Endothelial cell of umbilical vein (primary cell): Measurements from ENCODE around the gene IL17REL. TPM values are rescaled to one million over a fixed set of nuclear protein-coding genes. Genes with fewer than 3 reads are reported as not detected.

Experiments used
- BruUV-seq: library from RNA; stranded (reverse); fragments of 400-500 nt; replicated peaks from 2 replicates; lab custom pipeline; 2021; lab: Mats Ljungman, UMichigan
- CTCF ChIA-PET: fragments of 300-600, 350-600 bp; sonication (Branson Sonifier 250); formaldehyde crosslinking; loops from one replicate; lab custom pipeline; 2021; ENCODE audit warnings: antibody characterized with exemption, inconsistent platforms; lab: Charles Lee
- POLR2A ChIA-PET: fragments of 300-600, 350-600 bp; sonication (Branson Sonifier 250); formaldehyde crosslinking; loops from one replicate; lab custom pipeline; 2021; ENCODE audit warnings: antibody characterized with exemption, inconsistent platforms; lab: Charles Lee
- DNase-seq: peaks from one replicate; pipeline ENCODE4 v3.0.0-alpha.2; 2011; ENCODE audit warnings: low read depth, low spot score
- FAIRE-seq: peaks from 2 replicates; lab custom pipeline; 2011; peaks lifted over from hg19 to GRCh38; lab: Jason Lieb, UNC
- H2AFZ ChIP-seq: 2 replicates; pipeline ENCODE4 v1.6.0; 2012; ENCODE audit warnings: low read depth, low read length, control low read depth, inconsistent platforms
- H3K27ac ChIP-seq: 2 replicates; pipeline ENCODE4 v1.5.1; 2011; ENCODE audit warnings: low read depth, mild to moderate bottlenecking, control low read depth, low read length, moderate library complexity; ENCODE audit not compliant: insufficient read depth
- H3K27me3 ChIP-seq, 2 experiments: 2 replicates each; pipeline versions ENCODE4 v1.6.0 to v1.6.1; 2011; ENCODE audit warnings: low read length in 2 of 2, mixed read lengths in 1 of 2; ENCODE audit not compliant: control insufficient read depth in 2 of 2, insufficient read depth in 2 of 2
- H3K36me3 ChIP-seq, 2 experiments: 2 replicates in 1 of 2; 3 replicates in 1 of 2; pipeline ENCODE4 v1.5.1; 2011; ENCODE audit warnings: low read length in 2 of 2, mild to moderate bottlenecking in 1 of 2, moderate library complexity in 1 of 2; ENCODE audit not compliant: control insufficient read depth in 2 of 2, insufficient read depth in 2 of 2; ENCODE audit errors: extremely low read depth in 1 of 2
- H3K4me1 ChIP-seq: 3 replicates; pipeline ENCODE4 v1.5.1; 2011; ENCODE audit warnings: mild to moderate bottlenecking, low read length; ENCODE audit not compliant: control insufficient read depth, insufficient read depth; ENCODE audit errors: extremely low read depth
- H3K4me2 ChIP-seq: 2 replicates; pipeline ENCODE4 v1.6.1; 2011; ENCODE audit warnings: low read length, control low read depth, mixed read lengths; ENCODE audit not compliant: insufficient read depth
- H3K4me3 ChIP-seq, 3 experiments: fragments of 200-600 bp in 1 of 3; sonication (generic), shearing (Covaris generic) in 1 of 3; replicated peaks in 1 of 3; 2 replicates each; pipeline ENCODE4 v1.5.1; 2011 to 2016; ENCODE audit warnings: control low read depth in 3 of 3, low read length in 3 of 3, mild to moderate bottlenecking in 2 of 3, inconsistent platforms in 1 of 3, low read depth in 1 of 3, moderate library complexity in 1 of 3; ENCODE audit not compliant: insufficient read depth in 1 of 3
- H3K79me2 ChIP-seq: 2 replicates; pipeline ENCODE4 v1.6.0; 2012; ENCODE audit warnings: low read length, inconsistent platforms; ENCODE audit not compliant: control insufficient read depth, insufficient read depth
- H3K9ac ChIP-seq: replicated peaks from 2 replicates; pipeline ENCODE3; 2011; ENCODE audit warnings: low read length, control low read depth; ENCODE audit not compliant: insufficient read depth; ENCODE audit errors: extremely low read depth
- H3K9me1 ChIP-seq: replicated peaks from 3 replicates; pipeline ENCODE4 v1.6.0; 2011; ENCODE audit warnings: mild to moderate bottlenecking, low read length; ENCODE audit not compliant: control insufficient read depth, insufficient read depth; ENCODE audit errors: extremely low read depth
- H3K9me3 ChIP-seq: replicated peaks from 2 replicates; pipeline ENCODE4 v1.5.1; 2012; ENCODE audit warnings: low read length, inconsistent platforms; ENCODE audit not compliant: control insufficient read depth, insufficient read depth
- H4K20me1 ChIP-seq: replicated peaks from 2 replicates; pipeline ENCODE3; 2011; ENCODE audit warnings: mild to moderate bottlenecking, low read length; ENCODE audit not compliant: control insufficient read depth, insufficient read depth; ENCODE audit errors: extremely low read depth
- EZH2 ChIP-seq: IDR thresholded peaks from 2 replicates; pipeline ENCODE4 v1.6.1; 2012; ENCODE audit warnings: borderline replicate concordance, low read depth, mild to moderate bottlenecking, moderate library complexity, low read length, inconsistent platforms; ENCODE audit not compliant: severe bottlenecking
- FOS ChIP-seq: IDR thresholded peaks from 2 replicates; pipeline ENCODE4 v1.6.1; 2011; ENCODE audit warnings: mild to moderate bottlenecking, low read length, moderate library complexity, borderline replicate concordance; ENCODE audit not compliant: insufficient read depth
- GATA2 ChIP-seq: IDR thresholded peaks from 2 replicates; pipeline ENCODE4 v1.7.0; 2011; ENCODE audit warnings: low read depth, mild to moderate bottlenecking, moderate library complexity, mixed read lengths, low read length; ENCODE audit not compliant: insufficient read length, insufficient read depth
- JUN ChIP-seq: IDR thresholded peaks from 2 replicates; pipeline ENCODE4 v1.6.1; 2011; ENCODE audit warnings: borderline replicate concordance, low read depth; ENCODE audit not compliant: insufficient read length, insufficient read depth
- MYC ChIP-seq: IDR thresholded peaks from one replicate; pipeline ENCODE4 v1.6.1; 2011; ENCODE audit warnings: mild to moderate bottlenecking, low read depth, low read length
- POLR2A ChIP-seq: IDR thresholded peaks from 2 replicates; pipeline ENCODE4 v1.6.1; 2012; ENCODE audit warnings: low read depth, mild to moderate bottlenecking, control low read depth, low read length
- POLR2AphosphoS5 ChIP-seq: IDR thresholded peaks from 2 replicates; pipeline ENCODE4 v1.6.1; 2012; ENCODE audit warnings: low read depth, mild to moderate bottlenecking, control low read depth, low read length, moderate library complexity; ENCODE audit not compliant: insufficient read depth
- dilution Hi-C: fragments of 300-500 bp; cut with MboI; formaldehyde crosslinking; loops from one replicate; pipeline ENCODE4 v1.15.0; 2019; ENCODE audit warnings: low sequenced_read_pairs; ENCODE audit not compliant: extremely low pct_ligation_motif_present
- intact Hi-C: fragments of 100-400 bp; cut with micrococcal nuclease; formaldehyde crosslinking; loops from one replicate; pipeline ENCODE4 v1.10.0; 2022
- polyA plus RNA-seq, 4 experiments: library from polyadenylated mRNA; depleted of rRNA in 3 of 4; stranded (reverse) in 3 of 4; unstranded in 1 of 4; fragments of >200 nt; gene quantifications; 2 replicates each; pipeline versions ENCODE4 v1.2.1 to v1.2.3, GENCODE V29; 2011 to 2012; ENCODE audit warnings: missing spikeins in 1 of 4
- total RNA-seq: library from RNA; stranded (reverse); gene quantifications from 2 replicates; pipeline ENCODE4 v1.2.3, GENCODE V29; 2021
- TF ChIP-seq, protein P1 (sequence below): IDR thresholded peaks from 2 replicates; pipeline ENCODE4 v1.6.1; 2011; ENCODE audit not compliant: insufficient read depth, insufficient read length
- TF ChIP-seq, protein P2 (sequence below), 2 donors: IDR thresholded peaks; 1 replicate in 1 of 2; 2 replicates in 1 of 2; pipeline ENCODE4 v1.5.1; 2011; ENCODE audit warnings: low read length in 2 of 2, mild to moderate bottlenecking in 2 of 2, moderate library complexity in 2 of 2, control low read depth in 1 of 2, inconsistent platforms in 1 of 2, low read depth in 1 of 2; ENCODE audit not compliant: insufficient read depth in 1 of 2; ENCODE audit errors: extremely low read depth in 1 of 2

IL17REL gene
- total and polyA plus RNA-seq, 2 donors (not counting 3 experiments of a cell fraction or from before 2014, with no cell fraction given) = 0.06 to 0.15 TPM

DNA sequence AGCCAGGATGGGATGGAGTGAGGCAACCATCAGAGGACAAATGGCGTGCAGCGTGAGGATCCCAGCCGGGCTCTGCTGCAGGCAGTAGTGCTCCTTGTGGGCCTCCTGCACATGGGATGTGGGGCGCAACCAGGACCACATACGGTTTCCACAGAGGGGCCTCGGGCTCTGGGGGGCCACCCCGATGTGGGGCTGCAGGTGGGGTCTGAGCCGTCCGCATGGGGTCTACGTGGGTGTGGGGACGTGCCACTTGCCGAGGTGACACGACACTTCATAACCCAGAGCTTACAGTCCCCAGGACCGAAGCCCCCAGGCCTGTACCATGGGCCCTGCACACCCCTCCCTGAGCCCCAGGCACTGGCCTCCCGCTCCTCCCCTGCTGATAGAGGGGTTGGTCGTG, 34.8 kb upstream of the IL17REL start:
- H3K4me1 ChIP-seq = no peaks in the 10 kb centered on the region
- DNase-seq (no peak), FAIRE-seq (no peak)
- H3K79me2 ChIP-seq = no peaks in the 10 kb centered on the region
- no peak overlapping the region for H3K4me3 ChIP-seq
- no peaks in the 10 kb centered on the region for H3K9me1 ChIP-seq
- no TSS peak for BruUV-seq
- no peak overlapping the region for H2AFZ ChIP-seq
- dilution Hi-C loops (no loop called here), intact Hi-C loops (no loop called here)
- H3K27me3 ChIP-seq = no peaks in the 10 kb centered on the region
- H3K9ac ChIP-seq = no peak overlapping the region
- H4K20me1 ChIP-seq = no peaks in the 10 kb centered on the region
- no peaks in the 10 kb centered on the region for H3K9me3 ChIP-seq
- ChIA-PET POLR2A (no interaction called here), CTCF (no interaction called here)
- TF ChIP-seq JUN (no peak), MYC (no peak), GATA2 (no peak), FOS (no peak), POLR2AphosphoS5 (no peak), POLR2A (no peak), EZH2 (no peak)
- TF ChIP-seq, protein P1, sequence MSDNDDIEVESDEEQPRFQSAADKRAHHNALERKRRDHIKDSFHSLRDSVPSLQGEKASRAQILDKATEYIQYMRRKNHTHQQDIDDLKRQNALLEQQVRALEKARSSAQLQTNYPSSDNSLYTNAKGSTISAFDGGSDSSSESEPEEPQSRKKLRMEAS = no peak
- TF ChIP-seq, protein P2, sequence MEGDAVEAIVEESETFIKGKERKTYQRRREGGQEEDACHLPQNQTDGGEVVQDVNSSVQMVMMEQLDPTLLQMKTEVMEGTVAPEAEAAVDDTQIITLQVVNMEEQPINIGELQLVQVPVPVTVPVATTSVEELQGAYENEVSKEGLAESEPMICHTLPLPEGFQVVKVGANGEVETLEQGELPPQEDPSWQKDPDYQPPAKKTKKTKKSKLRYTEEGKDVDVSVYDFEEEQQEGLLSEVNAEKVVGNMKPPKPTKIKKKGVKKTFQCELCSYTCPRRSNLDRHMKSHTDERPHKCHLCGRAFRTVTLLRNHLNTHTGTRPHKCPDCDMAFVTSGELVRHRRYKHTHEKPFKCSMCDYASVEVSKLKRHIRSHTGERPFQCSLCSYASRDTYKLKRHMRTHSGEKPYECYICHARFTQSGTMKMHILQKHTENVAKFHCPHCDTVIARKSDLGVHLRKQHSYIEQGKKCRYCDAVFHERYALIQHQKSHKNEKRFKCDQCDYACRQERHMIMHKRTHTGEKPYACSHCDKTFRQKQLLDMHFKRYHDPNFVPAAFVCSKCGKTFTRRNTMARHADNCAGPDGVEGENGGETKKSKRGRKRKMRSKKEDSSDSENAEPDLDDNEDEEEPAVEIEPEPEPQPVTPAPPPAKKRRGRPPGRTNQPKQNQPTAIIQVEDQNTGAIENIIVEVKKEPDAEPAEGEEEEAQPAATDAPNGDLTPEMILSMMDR (IDR thresholded peaks at IDR 0.05; ENCODE audit: extremely low read depth in 1 of 2, insufficient read depth in 1 of 2, low read depth in 1 of 2, low read length in 2 of 2) = no peak
- no peak overlapping the region for H3K4me2 ChIP-seq
- no peak overlapping the region for H3K27ac ChIP-seq
- no peaks in the 10 kb centered on the region for H3K36me3 ChIP-seq
